ENCODE measurements around the gene KCTD14.
"Not testable (repeated sequence)": the region's sequence is repeated elsewhere in the genome, so short reads cannot be mapped to it uniquely, and the experiment has no call there.

Gene KCTD14

GRCh38 chr11:78021611-78022010 is 1.5 kb downstream of the KCTD14 start:
- no peak for DNase-seq

DNA sequence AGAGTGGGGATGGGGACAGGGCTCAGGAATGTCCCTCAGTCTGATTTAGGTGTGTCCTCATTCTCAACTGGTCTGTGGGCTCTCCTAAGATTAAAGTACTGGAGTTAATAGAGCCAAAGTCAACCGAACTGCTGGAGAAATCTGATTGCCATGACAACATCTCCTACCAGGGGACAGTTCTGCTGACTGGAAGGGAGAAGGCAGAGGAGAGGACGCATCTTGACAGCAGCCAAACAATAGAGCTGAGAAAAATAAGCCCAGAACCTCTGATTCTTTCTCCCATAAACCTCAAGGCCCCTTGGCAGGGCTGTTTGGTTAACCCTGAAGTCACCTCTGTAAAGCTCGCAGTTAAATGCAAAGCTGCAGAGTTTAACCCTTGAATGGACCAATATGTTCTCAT is 2.8 kb downstream of the KCTD14 start:
- DNase-seq, result no peak

DNA sequence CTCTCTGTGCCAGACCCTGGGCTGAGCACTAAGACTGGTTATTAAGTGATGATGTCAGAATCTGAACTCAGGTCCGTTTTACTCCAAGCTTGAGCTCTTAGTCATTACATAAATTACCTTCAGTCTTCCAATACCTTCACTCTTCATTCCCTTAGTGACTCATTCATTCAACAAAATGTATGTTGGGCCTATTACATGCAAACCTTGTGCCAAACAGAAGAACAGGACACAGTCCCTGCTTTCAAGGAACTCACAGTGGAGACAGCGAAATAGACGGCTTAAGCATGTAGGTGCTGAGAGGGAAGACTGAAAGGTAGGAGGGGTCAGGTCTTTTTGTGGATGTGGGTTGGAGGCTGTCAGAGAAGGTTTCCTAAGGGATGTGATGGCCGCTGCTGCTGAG is 3.3 kb downstream of the KCTD14 start:
- no peak for DNase-seq

- DNase-seq, result no peak
Observed at GRCh38 chr11:78015878-78016277, 7.2 kb downstream of the KCTD14 start.

DNA sequence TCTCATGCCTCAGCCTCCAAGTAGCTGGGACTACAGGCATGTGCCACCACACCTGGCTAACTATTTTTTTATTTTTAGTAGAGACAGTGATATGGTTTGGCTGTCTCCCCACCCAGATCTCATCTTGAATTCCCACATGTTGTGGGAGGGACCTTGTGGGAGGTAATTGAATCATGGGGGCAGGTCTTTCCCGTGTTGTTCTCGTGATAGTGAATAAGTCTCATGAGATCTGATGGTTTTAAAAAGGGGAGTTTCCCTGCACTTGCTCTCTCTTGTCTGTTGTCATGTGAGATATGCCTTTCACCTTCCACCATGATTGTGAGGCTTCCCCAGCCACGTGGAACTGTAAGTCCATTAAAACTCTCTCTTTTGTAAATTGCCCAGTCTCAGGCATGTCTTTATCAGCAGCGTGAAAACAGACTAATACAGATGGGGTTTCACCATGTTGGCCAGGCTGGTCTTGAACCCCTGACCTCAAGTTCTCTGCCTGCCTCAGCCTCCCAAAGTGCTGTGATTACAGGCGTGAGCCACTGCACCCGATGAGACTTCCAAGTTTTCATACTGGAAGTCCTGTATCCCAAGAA is 8.0 kb downstream of the KCTD14 start:
- not testable (repeated sequence) for DNase-seq

DNA sequence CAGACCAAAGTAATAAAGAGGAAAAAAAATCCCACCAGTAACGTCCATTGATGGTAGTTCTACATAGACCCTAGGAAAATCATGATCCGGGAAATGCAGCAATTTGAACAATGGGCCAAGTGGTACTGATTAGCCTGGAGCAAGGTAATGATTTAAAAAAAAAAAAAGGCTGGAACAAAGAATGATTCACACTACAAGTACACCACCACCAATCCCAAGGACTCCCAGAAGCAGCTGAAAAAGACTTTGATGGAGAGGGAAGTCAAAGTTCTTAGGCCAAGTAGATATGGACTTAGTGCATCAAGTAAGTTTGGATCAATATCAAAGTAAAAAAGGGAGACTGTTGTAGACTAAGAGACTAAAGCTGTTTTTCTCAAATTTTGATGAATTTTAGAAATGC is 11.8 kb downstream of the KCTD14 start:
- no peak for DNase-seq

- DNase-seq, result no peak
Observed at GRCh38 chr11:78010755-78011154, 12.3 kb downstream of the KCTD14 start.

DNA sequence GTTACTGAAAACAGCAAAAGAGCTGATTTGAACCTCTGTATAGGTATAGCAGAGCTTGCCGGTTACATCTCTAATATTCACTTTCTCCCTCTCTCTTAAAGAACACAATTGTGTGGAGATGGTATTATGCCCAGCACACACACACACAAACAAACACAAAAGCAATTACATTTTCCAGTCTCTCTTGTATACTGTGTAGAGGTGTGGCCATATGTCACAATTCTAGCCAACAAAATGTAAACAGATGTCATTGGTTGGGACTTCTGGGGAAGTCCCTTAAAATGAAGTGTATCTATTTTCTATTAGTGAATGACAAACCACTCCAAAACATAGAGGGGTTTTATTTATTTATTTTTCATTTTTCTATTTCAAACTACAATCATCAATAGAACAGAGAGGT is 12.8 kb downstream of the KCTD14 start:
- no peak for DNase-seq

- no peak for DNase-seq
Observed at GRCh38 chr11:78009062-78009461, 14.0 kb downstream of the KCTD14 start.

DNA sequence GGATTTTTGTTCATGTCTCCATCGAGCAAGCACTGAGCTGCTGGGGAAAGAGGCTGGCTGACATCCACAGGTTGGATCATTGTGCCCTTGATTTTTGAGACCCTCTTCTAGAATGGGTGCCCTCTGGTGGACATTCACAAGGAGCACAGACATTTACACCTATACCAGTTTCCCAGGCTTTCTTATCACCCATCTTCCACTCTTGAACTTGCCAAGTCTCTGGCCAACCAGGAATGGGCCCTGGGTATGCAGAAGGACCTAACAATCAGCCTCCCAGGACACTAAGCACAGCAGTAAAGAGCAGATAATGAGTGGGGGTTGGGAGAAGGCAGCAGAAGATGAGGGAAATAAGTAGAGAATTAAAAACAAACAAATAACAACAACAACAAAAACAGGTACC is 22.9 kb downstream of the KCTD14 start:
- DNase-seq, result peak; percentile 2

GRCh38 chr11:77999446-78000030 is 23.5 kb downstream of the KCTD14 start:
- no peak for DNase-seq

DNA sequence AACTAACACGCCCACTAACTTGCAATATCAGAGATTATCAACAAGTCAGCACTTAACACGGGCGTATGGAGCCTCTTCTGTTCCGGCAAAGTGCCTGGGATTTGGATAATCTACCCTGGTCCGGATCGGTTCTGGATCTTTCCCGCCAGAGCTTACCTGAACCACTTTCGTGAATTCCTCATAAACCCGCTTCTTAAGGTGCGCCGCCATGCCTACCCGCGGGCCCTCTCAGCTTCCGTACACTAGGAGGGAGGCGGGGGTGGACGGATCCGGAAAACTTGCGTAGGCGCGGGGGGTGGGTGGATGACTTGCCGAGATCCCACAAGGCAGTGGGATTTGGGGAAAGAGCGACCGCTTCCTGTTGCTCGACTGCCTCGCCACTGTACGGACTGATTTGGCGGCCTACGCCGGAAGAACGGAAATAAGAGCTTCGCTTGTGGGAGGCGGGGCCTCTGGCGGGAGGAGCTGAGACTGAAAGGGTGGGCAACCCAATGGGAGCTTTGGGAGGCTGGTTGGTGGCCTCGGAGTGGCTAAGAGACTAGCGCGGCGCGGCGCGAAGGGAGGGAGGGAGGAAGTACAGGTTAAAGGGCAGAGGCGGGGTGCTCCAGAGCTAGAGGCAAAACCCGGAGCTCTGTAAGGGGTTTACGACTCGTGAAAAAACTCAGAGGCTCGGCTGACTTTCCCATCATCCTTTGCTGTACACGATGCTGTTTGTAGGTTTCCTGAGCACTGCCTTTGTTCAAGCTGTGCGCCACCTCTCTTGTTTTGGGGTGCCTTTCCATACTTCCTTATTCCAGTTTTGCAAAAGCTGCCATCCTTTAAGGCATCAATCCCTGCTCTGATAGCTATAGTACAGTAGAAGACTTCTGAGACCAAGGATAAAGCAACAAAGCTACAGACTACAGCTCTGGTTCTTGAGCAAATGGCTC is 28.4 kb downstream of the KCTD14 start, which contains the start of gene INTS4:
Gene INTS4 (minus strand): TSS at position 235 of the 929 bp plus-strand sequence. CDS start 25 bp downstream, at position 210.
- DNase-seq, result peak; percentile 94

GRCh38 chr11:77993902-77994301 is 29.2 kb downstream of the KCTD14 start:
- no peak for DNase-seq

DNA sequence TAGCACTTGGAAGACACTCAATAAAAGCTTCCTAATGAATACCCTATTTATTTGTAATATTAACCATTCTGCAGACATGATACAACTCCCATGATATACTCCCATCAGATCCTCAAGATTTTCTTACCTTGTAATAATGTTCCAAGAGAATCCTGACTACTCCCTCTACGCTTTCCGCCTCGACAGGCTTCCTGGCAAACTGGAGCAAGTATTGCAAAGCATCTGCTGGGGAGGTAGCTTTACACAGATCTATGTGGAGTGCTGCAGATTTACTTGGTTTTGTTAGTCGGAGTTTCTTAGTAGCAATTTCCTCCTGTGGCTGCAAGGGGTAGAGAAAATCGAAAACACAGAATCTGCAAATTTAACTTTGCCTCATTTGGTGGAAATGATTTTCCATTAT is 32.1 kb downstream of the KCTD14 start:
- no peak for DNase-seq

- DNase-seq, result not testable (repeated sequence)
Observed at GRCh38 chr11:77986456-77986855, 36.6 kb downstream of the KCTD14 start.

DNA sequence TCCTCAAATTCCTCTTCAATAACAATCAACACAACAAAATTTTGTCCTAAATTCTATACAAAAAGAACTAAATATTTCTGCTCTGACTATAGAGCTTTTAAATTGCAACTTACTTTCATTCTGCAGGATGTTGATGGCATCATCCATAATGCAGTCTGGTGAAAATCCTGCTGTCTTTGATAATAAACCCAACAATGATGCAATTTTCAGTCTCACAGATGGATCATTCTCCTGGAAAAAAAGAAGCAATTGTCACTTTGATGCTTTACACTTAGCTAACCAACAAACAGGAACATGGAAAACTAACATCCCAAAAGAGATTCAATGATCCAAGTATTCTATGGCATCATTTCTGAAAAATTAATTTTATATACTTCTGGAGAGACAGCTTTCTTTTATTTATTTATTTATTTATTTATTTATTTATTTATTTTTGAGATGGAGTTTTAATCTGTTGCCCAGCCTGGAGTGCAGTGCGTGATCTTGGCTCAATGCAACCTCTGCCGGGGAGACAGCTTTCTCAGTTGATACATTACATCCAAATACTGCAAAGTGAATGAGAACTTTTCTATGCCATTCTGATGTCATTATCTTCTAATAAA is 41.6 kb downstream of the KCTD14 start:
- DNase-seq, result no peak

GRCh38 chr11:77968337-77968736 is 54.7 kb downstream of the KCTD14 start:
- DNase-seq, result no peak

DNA sequence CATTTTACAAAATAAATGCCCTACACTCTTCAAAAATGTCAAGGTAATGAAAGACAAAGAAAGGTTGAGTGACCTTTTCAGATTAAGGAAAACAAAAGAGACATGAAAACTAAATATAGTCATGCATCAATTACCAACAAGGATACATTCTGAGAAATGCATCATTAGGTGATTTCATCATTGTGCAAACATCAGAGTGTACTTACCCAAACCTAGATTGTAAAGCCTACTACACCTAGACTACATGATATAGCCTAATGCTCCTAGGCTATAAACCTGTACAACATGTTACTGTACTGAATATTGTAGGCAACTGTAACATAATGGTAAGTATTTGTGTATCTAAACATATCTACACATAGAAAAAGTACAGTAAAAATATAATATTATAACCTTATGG is 55.3 kb downstream of the KCTD14 start:
- no peak for DNase-seq

GRCh38 chr11:77967121-77967520 is 56.0 kb downstream of the KCTD14 start:
- no peak for DNase-seq

DNA sequence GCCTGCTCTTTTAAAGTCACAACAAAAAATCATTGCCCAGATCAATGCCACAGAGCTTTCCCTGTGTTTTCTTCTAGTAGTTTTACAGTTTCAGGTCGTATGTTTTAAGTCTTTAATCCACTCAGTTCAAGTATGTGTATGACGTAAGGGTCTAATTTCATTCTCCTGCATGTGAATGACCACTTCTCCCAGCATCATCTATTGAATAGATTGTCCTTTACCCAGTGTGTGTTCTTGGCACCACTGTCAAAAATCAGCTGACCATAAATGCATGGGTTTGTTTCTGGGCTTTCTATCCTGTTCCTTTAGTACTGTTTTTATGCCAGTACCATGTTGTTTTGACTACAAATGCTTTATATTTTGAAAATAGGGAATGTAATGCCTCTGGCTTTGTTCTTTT is 56.7 kb downstream of the KCTD14 start:
- no peak for DNase-seq

All from effector CD8-positive, alpha-beta T cell (primary cell).